Smooth muscle cell (in vitro differentiated cells): Measurements from ENCODE around the gene NOPCHAP1. TPM values are rescaled to one million over a fixed set of nuclear protein-coding genes. Genes with fewer than 3 reads are reported as not detected.

Experiments
- DNase-seq: peaks from one replicate; lab custom pipeline; 2025; ENCODE audit not compliant: unreplicated experiment; lab: John Stamatoyannopoulos, UW
- H2AFZ ChIP-seq: fragments of 200-600 bp; sonication (generic); 2 replicates; pipeline ENCODE4 v1.6.0; 2016; ENCODE audit warnings: antibody characterized with exemption, low read depth, mild to moderate bottlenecking
- H3F3A ChIP-seq: fragments of 200-600 bp; sonication (generic); 2 replicates; pipeline ENCODE4 v1.6.0; 2017; ENCODE audit warnings: antibody characterized with exemption, low read depth
- H3K27ac ChIP-seq: fragments of 200-600 bp; sonication (generic); 2 replicates; pipeline ENCODE4 v1.5.1; 2016; ENCODE audit warnings: low read depth, mild to moderate bottlenecking
- H3K27me3 ChIP-seq: fragments of 200-600 bp; sonication (generic); 2 replicates; pipeline ENCODE4 v1.6.1; 2016; ENCODE audit warnings: low read depth, mild to moderate bottlenecking
- H3K36me3 ChIP-seq: fragments of 200-600 bp; sonication (generic); 2 replicates; pipeline ENCODE4 v1.5.1; 2016; ENCODE audit warnings: low read depth
- H3K4me1 ChIP-seq: fragments of 200-600 bp; sonication (generic); 2 replicates; pipeline ENCODE4 v1.5.1; 2016; ENCODE audit warnings: low read depth
- H3K4me2 ChIP-seq: fragments of 200-600 bp; sonication (generic); 2 replicates; pipeline ENCODE4 v1.6.0; 2016; ENCODE audit warnings: mild to moderate bottlenecking
- H3K4me3 ChIP-seq: fragments of 200-600 bp; sonication (generic); 2 replicates; pipeline ENCODE4 v1.5.1; 2016; ENCODE audit warnings: mild to moderate bottlenecking
- H3K79me2 ChIP-seq: fragments of 200-600 bp; sonication (generic); 2 replicates; pipeline ENCODE4 v1.6.0; 2016; ENCODE audit warnings: low read depth, mild to moderate bottlenecking
- H3K9ac ChIP-seq: fragments of 200-600 bp; sonication (generic); 2 replicates; pipeline ENCODE4 v1.6.0; 2016; ENCODE audit warnings: low read depth
- H3K9me3 ChIP-seq: fragments of 200-600 bp; sonication (generic); replicated peaks from 2 replicates; pipeline ENCODE4 v1.5.1; 2016; ENCODE audit warnings: low read depth
- H4K20me1 ChIP-seq: fragments of 200-600 bp; sonication (generic); 2 replicates; pipeline ENCODE4 v1.6.0; 2016; ENCODE audit warnings: low read depth
- WGBS: methylation state at CpG from one replicate; pipeline ENCODE4 v1.1.7; 2016; ENCODE audit warnings: low lambda C conversion rate; 5-methylcytosine and 5-hydroxymethylcytosine counted together
- polyA plus RNA-seq: library from polyadenylated mRNA; unstranded; fragments of >200 nt; fragmentation: Nextera tagmentation; extraction: Ambion mirVana; gene quantifications from 2 replicates; pipeline ENCODE4 v1.2.1, GENCODE V29; 2016
- total RNA-seq: library from RNA; depleted of rRNA; stranded (reverse); fragments of >200 nt; gene quantifications from 2 replicates; pipeline ENCODE4 v1.2.3, GENCODE V29; 2014
- TF ChIP-seq, protein P1 (sequence below): fragments of 200-600 bp; sonication (generic); IDR thresholded peaks from 2 replicates; pipeline ENCODE4 v1.5.1; 2017; ENCODE audit warnings: borderline replicate concordance, mild to moderate bottlenecking, antibody characterized with exemption; ENCODE audit not compliant: insufficient read depth, poor library complexity, severe bottlenecking

NOPCHAP1 gene, protein sequence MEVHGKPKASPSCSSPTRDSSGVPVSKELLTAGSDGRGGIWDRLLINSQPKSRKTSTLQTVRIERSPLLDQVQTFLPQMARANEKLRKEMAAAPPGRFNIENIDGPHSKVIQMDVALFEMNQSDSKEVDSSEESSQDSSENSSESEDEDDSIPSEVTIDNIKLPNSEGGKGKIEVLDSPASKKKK
- total RNA-seq (2.7 and 8.1 TPM in 2 replicates), polyA plus RNA-seq (17.4 and 18.9 TPM in 2 replicates)

DNA sequence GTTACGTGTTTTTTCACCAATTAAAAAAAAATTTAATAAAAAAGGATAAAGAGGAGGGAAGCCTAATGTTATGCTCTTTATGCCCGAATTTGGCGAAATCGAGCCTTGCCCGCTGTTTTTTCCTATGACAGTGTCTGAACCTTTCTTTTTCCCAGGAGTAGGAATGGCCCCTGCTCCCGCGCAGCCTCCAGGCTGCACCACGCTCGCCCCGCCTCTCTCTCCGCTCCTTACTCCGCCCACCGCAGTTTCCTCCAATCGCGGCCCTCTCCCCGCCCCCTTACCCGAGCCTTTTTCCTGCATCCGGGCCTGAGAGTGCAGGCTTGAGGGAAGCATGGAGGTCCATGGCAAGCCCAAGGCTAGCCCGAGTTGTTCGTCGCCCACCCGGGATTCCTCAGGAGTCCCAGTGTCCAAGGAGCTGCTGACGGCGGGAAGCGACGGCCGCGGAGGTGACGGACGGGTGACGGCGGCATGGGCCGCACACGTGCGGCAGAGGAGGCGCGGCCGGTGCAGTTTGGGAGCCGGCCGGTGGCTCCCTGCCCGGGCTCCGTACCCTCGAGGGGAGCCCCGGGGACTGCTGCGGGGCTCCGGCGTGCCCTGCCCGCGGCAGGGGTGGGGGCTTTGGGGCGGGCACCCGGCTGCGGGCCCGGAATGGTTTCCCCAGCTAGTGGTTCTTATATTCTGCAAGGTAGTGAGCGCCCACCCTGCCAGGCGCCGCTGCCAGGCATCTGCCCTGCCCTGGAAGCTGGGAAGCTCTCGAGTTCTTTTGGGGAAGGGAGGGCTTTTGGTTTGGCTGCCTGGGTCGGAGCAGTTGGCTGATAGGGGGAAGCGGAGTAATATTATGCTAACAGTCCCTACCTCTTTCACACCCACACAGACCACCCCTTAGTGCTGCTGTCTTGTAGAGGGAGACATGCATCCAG lies at the start of gene NOPCHAP1:
Gene NOPCHAP1 (plus strand): TSS at position 295 of the 920 bp plus-strand sequence. CDS start 37 bp downstream, at position 332.
- Histone ChIP-seq H3K27ac (no peak within 1 kb of the TSS), H2AFZ (peak within 1 kb of the TSS; percentile 94), H3K79me2 (peaks cover 20% of the 10 kb centered on the region), H3K9ac (no peak within 1 kb of the TSS), H3K36me3 (no peaks in the 10 kb centered on the region), H3K27me3 (no peaks in the 10 kb centered on the region), H4K20me1 (no peaks in the 10 kb centered on the region), H3K9me3 (no peaks in the 10 kb centered on the region), H3F3A (no peaks in the 10 kb centered on the region), H3K4me3 (peak within 1 kb of the TSS; percentile 85), H3K4me2 (peak within 1 kb of the TSS; percentile 88), H3K4me1 (peaks cover 7% of the 10 kb centered on the region)
- 3% methylated on average over 59 of the region's 59 CpGs for WGBS
- DNase-seq = peak; percentile 75
- TF ChIP-seq, protein P1, sequence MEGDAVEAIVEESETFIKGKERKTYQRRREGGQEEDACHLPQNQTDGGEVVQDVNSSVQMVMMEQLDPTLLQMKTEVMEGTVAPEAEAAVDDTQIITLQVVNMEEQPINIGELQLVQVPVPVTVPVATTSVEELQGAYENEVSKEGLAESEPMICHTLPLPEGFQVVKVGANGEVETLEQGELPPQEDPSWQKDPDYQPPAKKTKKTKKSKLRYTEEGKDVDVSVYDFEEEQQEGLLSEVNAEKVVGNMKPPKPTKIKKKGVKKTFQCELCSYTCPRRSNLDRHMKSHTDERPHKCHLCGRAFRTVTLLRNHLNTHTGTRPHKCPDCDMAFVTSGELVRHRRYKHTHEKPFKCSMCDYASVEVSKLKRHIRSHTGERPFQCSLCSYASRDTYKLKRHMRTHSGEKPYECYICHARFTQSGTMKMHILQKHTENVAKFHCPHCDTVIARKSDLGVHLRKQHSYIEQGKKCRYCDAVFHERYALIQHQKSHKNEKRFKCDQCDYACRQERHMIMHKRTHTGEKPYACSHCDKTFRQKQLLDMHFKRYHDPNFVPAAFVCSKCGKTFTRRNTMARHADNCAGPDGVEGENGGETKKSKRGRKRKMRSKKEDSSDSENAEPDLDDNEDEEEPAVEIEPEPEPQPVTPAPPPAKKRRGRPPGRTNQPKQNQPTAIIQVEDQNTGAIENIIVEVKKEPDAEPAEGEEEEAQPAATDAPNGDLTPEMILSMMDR = no peak

DNA sequence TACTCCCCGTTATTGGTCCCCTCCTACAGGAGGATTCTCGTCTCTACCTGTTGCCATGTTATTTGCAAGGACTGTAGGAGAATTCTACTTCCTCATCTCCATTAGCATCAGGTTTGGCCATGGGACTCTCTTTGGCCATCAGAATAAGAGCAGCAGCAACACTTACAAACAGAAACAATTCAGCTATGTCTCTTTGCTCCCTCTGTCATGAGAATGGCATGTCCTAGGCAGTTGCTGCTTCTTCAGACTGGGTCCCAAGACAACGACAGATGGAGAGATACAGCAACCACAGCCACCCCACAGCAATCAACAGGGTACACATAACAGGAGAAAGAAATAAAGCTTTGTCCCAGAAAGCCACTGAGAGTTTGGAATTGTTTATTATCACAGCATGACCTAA lies 47.7 kb upstream of the NOPCHAP1 start:
- no peak overlapping the region for H3K4me3 ChIP-seq
- no peaks in the 10 kb centered on the region for H3F3A ChIP-seq
- 46% methylated on average over 3 of the region's 3 CpGs for WGBS
- no peak for DNase-seq
- no peak overlapping the region for H2AFZ ChIP-seq
- TF ChIP-seq, protein P1 = no peak
- H3K9me3 ChIP-seq = peaks cover 3% of the 10 kb centered on the region
- H3K4me2 ChIP-seq = no peak overlapping the region
- H3K36me3 ChIP-seq = no peaks in the 10 kb centered on the region
- no peaks in the 10 kb centered on the region for H4K20me1 ChIP-seq
- H3K4me1 ChIP-seq = no peaks in the 10 kb centered on the region
- H3K79me2 ChIP-seq = no peaks in the 10 kb centered on the region
- H3K27me3 ChIP-seq = no peaks in the 10 kb centered on the region
- no peak overlapping the region for H3K27ac ChIP-seq
- no peak overlapping the region for H3K9ac ChIP-seq

DNA sequence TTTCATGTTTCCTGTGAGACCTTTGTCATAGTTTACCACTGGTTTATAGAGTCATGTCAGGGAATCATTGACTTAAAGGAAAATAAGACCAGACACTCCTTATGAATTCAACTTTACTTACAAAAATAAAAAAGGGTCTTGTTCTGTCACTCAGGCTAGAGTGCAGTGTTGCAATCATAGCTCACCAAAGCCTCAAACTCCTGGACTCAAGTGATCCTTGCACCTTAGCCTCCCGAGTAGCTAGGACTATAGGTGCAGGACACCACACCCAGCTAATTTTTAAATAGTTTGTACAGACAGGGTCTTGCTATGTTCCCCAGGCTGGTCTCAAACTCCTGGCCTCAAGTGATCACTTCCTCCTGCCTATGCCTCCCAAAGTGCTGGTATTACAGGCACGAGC lies 47.0 kb upstream of the NOPCHAP1 start:
- TF ChIP-seq, protein P1 = no peak
- WGBS = 89% methylated on average over 2 of the region's 2 CpGs
- H3K36me3 ChIP-seq = no peaks in the 10 kb centered on the region

More for the DNA sequence above, 47.0 kb upstream of the NOPCHAP1 start:
- no peak for DNase-seq
- Histone ChIP-seq H4K20me1 (no peaks in the 10 kb centered on the region), H3K4me3 (no peak overlapping the region), H3K27ac (no peak overlapping the region), H3K4me1 (no peaks in the 10 kb centered on the region), H3K27me3 (no peaks in the 10 kb centered on the region), H3K4me2 (no peak overlapping the region), H3K79me2 (no peaks in the 10 kb centered on the region), H3K9ac (no peak overlapping the region), H3F3A (no peaks in the 10 kb centered on the region), H3K9me3 (peaks cover 3% of the 10 kb centered on the region), H2AFZ (no peak overlapping the region)
